Measurements from ENCODE around the gene NAP1L1.

Gene NAP1L1

GRCh38 chr12:76023069-76023690 is 61.3 kb downstream of the NAP1L1 start:
- Histone ChIP-seq H3K27ac (no peak overlapping the region), H4K20me1 (no peaks in the 10 kb centered on the region), H3K4me2 (no peak overlapping the region), H3K9ac (no peak overlapping the region), H3K4me1 (peaks cover 24 to 45% (median 35%) of the 10 kb centered on the region in 10 experiments), H3K4me3 (no peak overlapping the region), H3K27me3 (peaks cover 0 to 10% (median under 1%) of the 10 kb centered on the region in 11 experiments; a peak in 7 of 22 replicates), H3K36me3 (no peaks in the 10 kb centered on the region), H3K9me3 (replicated peaks in 1 of 11) (no peaks in the 10 kb centered on the region)
- no peak for TF ChIP-seq Cebpa-rat (IDR thresholded peaks at IDR 0.05)

DNA sequence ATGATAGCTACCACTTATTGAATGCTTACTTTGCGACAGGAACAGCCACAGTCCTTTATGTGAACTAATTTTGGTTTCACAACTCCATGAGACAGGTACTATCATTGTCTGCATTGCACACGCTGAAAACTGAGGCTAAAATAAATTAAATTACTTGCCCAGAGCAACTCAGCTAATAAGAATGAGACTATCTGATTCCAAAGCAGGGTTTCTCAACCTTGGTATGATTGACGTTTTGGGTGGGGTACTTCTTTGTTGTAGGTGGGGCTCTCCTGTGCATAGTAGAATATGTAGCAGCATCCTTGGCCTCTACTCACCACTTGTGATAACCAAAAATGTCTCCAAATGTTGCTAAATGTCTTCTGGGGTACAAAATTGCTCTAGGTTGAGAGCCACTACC is 62.0 kb downstream of the NAP1L1 start:
- no peaks in the 10 kb centered on the region for H4K20me1 ChIP-seq
- peaks cover 24 to 45% (median 35%) of the 10 kb centered on the region in 10 experiments for H3K4me1 ChIP-seq
- H3K4me2 ChIP-seq, result no peak overlapping the region
- no peak overlapping the region for H3K9ac ChIP-seq
- H3K36me3 ChIP-seq, result no peaks in the 10 kb centered on the region
- no peak for TF ChIP-seq Cebpa-rat (IDR thresholded peaks at IDR 0.05)
- H3K27ac ChIP-seq, result no peak overlapping the region
- peaks cover 0 to 10% (median 0%) of the 10 kb centered on the region in 11 experiments; a peak in 2 of 22 replicates for H3K27me3 ChIP-seq
- no peaks in the 10 kb centered on the region for H3K9me3 ChIP-seq (replicated peaks in 1 of 11)
- H3K4me3 ChIP-seq, result no peak overlapping the region

GRCh38 chr12:76020731-76021672 is 63.5 kb downstream of the NAP1L1 start:
- no peak for TF ChIP-seq Cebpa-rat (IDR thresholded peaks at IDR 0.05)
- Histone ChIP-seq H3K4me2 (peak overlapping the region; percentile 41 to 95 (median 79)), H3K4me1 (peaks cover 24 to 45% (median 35%) of the 10 kb centered on the region in 10 experiments), H4K20me1 (no peaks in the 10 kb centered on the region), H3K36me3 (no peaks in the 10 kb centered on the region), H3K9me3 (replicated peaks in 1 of 11) (no peaks in the 10 kb centered on the region), H3K9ac (peak overlapping the region in 5 of 11 experiments; percentile 36 to 69 (median 58); a peak in 10 of 22 replicates), H3K27me3 (peaks cover 0 to 3% (median 0%) of the 10 kb centered on the region in 11 experiments; a peak in 2 of 22 replicates), H3K4me3 (peak overlapping the region in 2 of 10 experiments; percentile 7 to 41; a peak in 2 of 20 replicates), H3K27ac (peak overlapping the region in 10 of 11 experiments; percentile 38 to 86 (median 64); a peak in 18 of 22 replicates)

GRCh38 chr12:76020281-76020680 is 64.2 kb downstream of the NAP1L1 start:
- no peaks in the 10 kb centered on the region for H3K36me3 ChIP-seq

GRCh38 chr12:76018672-76019071 is 65.8 kb downstream of the NAP1L1 start:
- H3K4me3 ChIP-seq, result no peak overlapping the region
- no peak overlapping the region for H3K4me2 ChIP-seq
- H3K36me3 ChIP-seq, result no peaks in the 10 kb centered on the region
- H4K20me1 ChIP-seq, result no peaks in the 10 kb centered on the region
- TF ChIP-seq Cebpa-rat (IDR thresholded peaks at IDR 0.05), result no peak
- H3K9ac ChIP-seq, result no peak overlapping the region
- no peaks in the 10 kb centered on the region for H3K9me3 ChIP-seq (replicated peaks in 1 of 11)
- H3K27me3 ChIP-seq, result no peaks in the 10 kb centered on the region
- peak overlapping the region in 1 of 11 experiments; percentile 2; a peak in 1 of 22 replicates for H3K27ac ChIP-seq
- peaks cover 14 to 27% (median 20%) of the 10 kb centered on the region in 10 experiments for H3K4me1 ChIP-seq

More at GRCh38 chr12:76020281-76020680, 64.2 kb downstream of the NAP1L1 start:
- Histone ChIP-seq H4K20me1 (no peaks in the 10 kb centered on the region), H3K4me3 (peak overlapping the region in 2 of 10 experiments; percentile 7 to 41; a peak in 4 of 20 replicates), H3K9ac (peak overlapping the region in 5 of 11 experiments; percentile 36 to 69 (median 58); a peak in 10 of 22 replicates), H3K27me3 (no peaks in the 10 kb centered on the region), H3K4me2 (peak overlapping the region; percentile 41 to 95 (median 79)), H3K9me3 (replicated peaks in 1 of 11) (no peaks in the 10 kb centered on the region), H3K4me1 (peaks cover 22 to 40% (median 32%) of the 10 kb centered on the region in 10 experiments), H3K27ac (peak overlapping the region; percentile 23 to 86 (median 60); a peak in 17 of 22 replicates)
- peak in 5 of 11 experiments; percentile 21 to 64 (median 33); a peak in 4 of 22 replicates for TF ChIP-seq Cebpa-rat (IDR thresholded peaks at IDR 0.05)

DNA sequence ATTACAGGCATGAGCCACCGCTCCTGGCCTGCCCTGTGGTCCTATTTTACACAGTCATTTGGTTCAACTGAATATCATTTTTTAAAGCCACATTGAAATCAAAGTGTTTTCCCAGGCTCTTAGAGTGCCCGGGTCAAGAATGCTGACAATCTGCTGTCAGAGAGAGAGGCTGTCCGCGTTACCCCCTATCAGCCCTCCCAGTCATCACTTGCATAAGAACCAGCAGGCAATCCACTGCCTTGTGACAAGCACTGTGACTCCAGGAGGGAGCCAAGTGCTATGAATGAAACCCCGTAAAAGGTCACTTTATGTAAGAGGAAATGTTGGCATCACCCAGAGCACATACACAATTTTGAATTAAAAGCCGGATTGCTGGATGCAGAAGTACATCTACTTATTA is 66.4 kb downstream of the NAP1L1 start:
- no peaks in the 10 kb centered on the region for H3K27me3 ChIP-seq
- TF ChIP-seq Cebpa-rat (IDR thresholded peaks at IDR 0.05), result no peak
- H4K20me1 ChIP-seq, result no peaks in the 10 kb centered on the region
- peaks cover 14 to 27% (median 20%) of the 10 kb centered on the region in 10 experiments for H3K4me1 ChIP-seq
- H3K4me3 ChIP-seq, result no peak overlapping the region
- H3K9ac ChIP-seq, result no peak overlapping the region
- H3K27ac ChIP-seq, result peak overlapping the region in 2 of 11 experiments; percentile 2 to 38; a peak in 1 of 22 replicates
- H3K9me3 ChIP-seq (replicated peaks in 1 of 11), result no peaks in the 10 kb centered on the region
- no peaks in the 10 kb centered on the region for H3K36me3 ChIP-seq
- H3K4me2 ChIP-seq, result no peak overlapping the region

GRCh38 chr12:76014007-76014406 is 70.5 kb downstream of the NAP1L1 start:
- Histone ChIP-seq H3K9me3 (replicated peaks in 1 of 11) (no peaks in the 10 kb centered on the region), H3K4me3 (no peak overlapping the region), H3K27ac (no peak overlapping the region), H3K4me1 (no peaks in the 10 kb centered on the region; a peak in 1 of 20 replicates), H4K20me1 (no peaks in the 10 kb centered on the region), H3K4me2 (no peak overlapping the region), H3K36me3 (no peaks in the 10 kb centered on the region), H3K27me3 (no peaks in the 10 kb centered on the region), H3K9ac (no peak overlapping the region)
- TF ChIP-seq Cebpa-rat (IDR thresholded peaks at IDR 0.05), result no peak

DNA sequence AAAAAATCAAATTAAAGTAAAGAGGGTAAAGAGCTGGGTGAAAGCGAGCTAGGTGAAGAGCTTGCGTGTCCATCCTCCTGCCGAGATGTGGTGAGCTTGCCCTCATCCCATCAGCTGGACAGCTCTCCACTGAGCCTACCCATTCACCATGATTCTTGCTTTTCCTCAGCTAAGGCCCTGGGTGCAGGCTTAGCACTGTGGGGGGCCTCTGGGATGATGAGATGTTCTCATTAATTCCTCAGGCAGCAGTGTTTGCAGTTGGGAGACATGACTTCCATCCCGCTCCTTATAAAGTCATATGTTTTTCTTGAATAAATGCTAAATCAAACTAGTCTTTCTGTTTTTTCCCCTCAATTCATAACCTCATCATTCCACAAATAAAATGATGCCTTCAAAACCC is 70.9 kb downstream of the NAP1L1 start:
- no peaks in the 10 kb centered on the region for H3K9me3 ChIP-seq (replicated peaks in 1 of 11)
- no peak overlapping the region for H3K9ac ChIP-seq
- no peak overlapping the region for H3K27ac ChIP-seq
- H3K4me1 ChIP-seq, result no peaks in the 10 kb centered on the region; a peak in 1 of 20 replicates
- TF ChIP-seq Cebpa-rat (IDR thresholded peaks at IDR 0.05), result no peak
- no peaks in the 10 kb centered on the region for H3K36me3 ChIP-seq
- no peaks in the 10 kb centered on the region for H4K20me1 ChIP-seq
- H3K4me3 ChIP-seq, result no peak overlapping the region
- H3K27me3 ChIP-seq, result no peaks in the 10 kb centered on the region
- H3K4me2 ChIP-seq, result no peak overlapping the region

DNA sequence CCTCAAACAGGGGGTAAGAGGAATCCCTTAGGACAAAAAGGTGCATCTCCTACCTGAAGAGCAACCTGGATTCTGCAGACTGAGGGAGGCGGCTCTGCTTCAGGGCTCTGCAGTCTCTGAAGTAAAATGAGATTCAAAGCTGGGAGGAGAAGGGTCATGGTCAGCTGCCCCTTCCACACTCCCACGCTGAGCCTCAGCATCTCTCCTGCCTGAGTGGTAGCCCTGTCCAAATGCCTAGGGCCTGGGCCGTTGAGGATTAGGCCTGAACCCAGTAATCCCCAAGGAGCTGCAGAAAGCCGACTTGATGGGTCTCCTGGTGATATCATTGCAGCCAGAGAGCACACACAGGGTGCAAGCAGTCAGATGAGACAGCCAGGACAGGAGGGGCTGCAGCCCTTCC is 71.8 kb downstream of the NAP1L1 start:
- no peak for TF ChIP-seq Cebpa-rat (IDR thresholded peaks at IDR 0.05)
- Histone ChIP-seq H3K36me3 (no peaks in the 10 kb centered on the region), H3K9ac (no peak overlapping the region), H3K27me3 (no peaks in the 10 kb centered on the region), H4K20me1 (no peaks in the 10 kb centered on the region), H3K4me2 (no peak overlapping the region), H3K4me1 (no peaks in the 10 kb centered on the region), H3K9me3 (replicated peaks in 1 of 11) (no peaks in the 10 kb centered on the region), H3K27ac (no peak overlapping the region), H3K4me3 (no peak overlapping the region)
